ENCODE data around the gene KAT14. TPM values are rescaled to one million over a fixed set of nuclear protein-coding genes. Genes with fewer than 3 reads are reported as not detected.

The KAT14 gene
- total and polyA plus RNA-seq, 4 donors: 4.7 to 11.8 (median 6.7) TPM

GRCh38 chr20:18138639-18139583 lies 1.2 kb downstream of the KAT14 start:
- H3K27ac ChIP-seq (ENCODE audit: low read depth in 1 of 2, low read length in 2 of 2): no peak overlapping the region
- intact Hi-C loops (cut with DNase I): loop anchor here (5.0 to 10.0 kb wide), 2 partner anchors 146 to 148 kb away; partner anchors contain the start of gene ZNF133 (in 2 of the 2)

DNA sequence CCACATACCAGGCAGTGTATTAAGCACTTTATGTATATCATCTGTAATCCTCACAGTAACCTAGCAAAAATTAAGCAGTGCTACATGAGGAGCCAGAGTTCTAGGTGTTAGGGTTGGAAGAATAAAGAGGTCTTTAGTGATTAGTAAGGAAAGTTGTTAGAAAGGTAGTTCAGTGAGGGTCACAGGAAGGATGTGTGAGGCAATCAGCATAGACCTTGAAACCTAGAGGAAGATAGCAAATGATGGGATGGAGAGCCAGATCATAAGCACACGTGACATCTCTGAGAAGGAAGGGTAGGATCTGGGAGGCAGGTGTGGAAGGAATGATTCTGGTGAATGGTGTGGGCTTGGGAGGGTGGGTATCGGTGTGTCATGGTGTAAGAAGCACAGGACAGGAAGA lies 2.2 kb downstream of the KAT14 start:
- Histone ChIP-seq H3K27ac (ENCODE audit: low read depth in 1 of 2, low read length in 2 of 2) (no peak overlapping the region), H3K36me3 (ENCODE audit: control insufficient read depth in 1 of 2, insufficient read depth in 2 of 2, low read length in 1 of 2) (peaks cover 0 to 5% of the 10 kb centered on the region in 2 donors), H3K27me3 (ENCODE audit: control insufficient read depth in 1 of 2, insufficient read depth in 2 of 2, low read length in 1 of 2) (no peaks in the 10 kb centered on the region), H3K4me3 (ENCODE audit: low read length in 2 of 2) (no peak overlapping the region), H3K9me3 (ENCODE audit: control insufficient read depth, low read length) (no peaks in the 10 kb centered on the region), H3K4me1 (ENCODE audit: control insufficient read depth in 1 of 2, insufficient read depth in 2 of 2, low read length in 2 of 2) (peaks cover 0 to 12% of the 10 kb centered on the region in 2 donors)
- no peak for DNase-seq
- intact Hi-C loops (cut with DNase I): loop anchor here (5.0 to 10.0 kb wide), 2 partner anchors 145 to 147 kb away; partner anchors contain the start of gene ZNF133 (in 2 of the 2)
- no peak for ATAC-seq (ENCODE audit: low FRiP score)
- 94 to 95% methylated on average over 2 of the region's 2 CpGs for WGBS, 2 donors

More at GRCh38 chr20:18138639-18139583, 1.2 kb downstream of the KAT14 start:
- Histone ChIP-seq H3K4me1 (ENCODE audit: control insufficient read depth in 1 of 2, insufficient read depth in 2 of 2, low read length in 2 of 2) (peaks cover 0 to 12% of the 10 kb centered on the region in 2 donors), H3K9me3 (ENCODE audit: control insufficient read depth, low read length) (no peaks in the 10 kb centered on the region), H3K36me3 (ENCODE audit: control insufficient read depth in 1 of 2, insufficient read depth in 2 of 2, low read length in 1 of 2) (peaks cover 0 to 4% of the 10 kb centered on the region in 2 donors), H3K27me3 (ENCODE audit: control insufficient read depth in 1 of 2, insufficient read depth in 2 of 2, low read length in 1 of 2) (no peaks in the 10 kb centered on the region), H3K4me3 (ENCODE audit: low read length in 2 of 2) (peak overlapping the region; percentile 88 to 100)
- ATAC-seq (ENCODE audit: low FRiP score) (no peak), DNase-seq (no peak)
- WGBS, 2 donors: 29 to 30% methylated on average over 7 of the region's 7 CpGs

- Histone ChIP-seq H3K9me3 (ENCODE audit: control insufficient read depth, low read length) (no peaks in the 10 kb centered on the region), H3K36me3 (ENCODE audit: control insufficient read depth in 1 of 2, insufficient read depth in 2 of 2, low read length in 1 of 2) (peaks cover 0 to 5% of the 10 kb centered on the region in 2 donors), H3K4me1 (ENCODE audit: control insufficient read depth in 1 of 2, insufficient read depth in 2 of 2, low read length in 2 of 2) (peaks cover 0 to 4% of the 10 kb centered on the region in 2 donors), H3K27ac (ENCODE audit: low read depth in 1 of 2, low read length in 2 of 2) (no peak overlapping the region), H3K27me3 (ENCODE audit: control insufficient read depth in 1 of 2, insufficient read depth in 2 of 2, low read length in 1 of 2) (no peaks in the 10 kb centered on the region), H3K4me3 (ENCODE audit: low read length in 2 of 2) (no peak overlapping the region)
- intact Hi-C loops (cut with DNase I): no loop called here
- 95% methylated on average over 1 of the region's 1 CpG for WGBS, 2 donors
- DNase-seq: no peak
- no peak for ATAC-seq (ENCODE audit: low FRiP score)
Observed at GRCh38 chr20:18144541-18145099, 7.0 kb downstream of the KAT14 start.

GRCh38 chr20:18154342-18154741 lies 16.7 kb downstream of the KAT14 start:
- H3K9me3 ChIP-seq (ENCODE audit: control insufficient read depth, low read length): no peaks in the 10 kb centered on the region
- no peak for DNase-seq
- no peak for ATAC-seq (ENCODE audit: low FRiP score)
- no peak overlapping the region for H3K4me3 ChIP-seq (ENCODE audit: low read length in 2 of 2)
- 95 to 97% methylated on average over 9 of the region's 9 CpGs for WGBS, 2 donors
- no peaks in the 10 kb centered on the region for H3K4me1 ChIP-seq (ENCODE audit: control insufficient read depth in 1 of 2, insufficient read depth in 2 of 2, low read length in 2 of 2)
- no peaks in the 10 kb centered on the region for H3K27me3 ChIP-seq (ENCODE audit: control insufficient read depth in 1 of 2, insufficient read depth in 2 of 2, low read length in 1 of 2)
- H3K27ac ChIP-seq (ENCODE audit: low read depth in 1 of 2, low read length in 2 of 2): no peak overlapping the region
- H3K36me3 ChIP-seq (ENCODE audit: control insufficient read depth in 1 of 2, insufficient read depth in 2 of 2, low read length in 1 of 2): peaks cover 0 to 5% of the 10 kb centered on the region in 2 donors
- intact Hi-C loops (cut with DNase I): no loop called here

GRCh38 chr20:18156045-18156444 lies 18.4 kb downstream of the KAT14 start:
- 95 to 97% methylated on average over 4 of the region's 4 CpGs for WGBS, 2 donors

DNA sequence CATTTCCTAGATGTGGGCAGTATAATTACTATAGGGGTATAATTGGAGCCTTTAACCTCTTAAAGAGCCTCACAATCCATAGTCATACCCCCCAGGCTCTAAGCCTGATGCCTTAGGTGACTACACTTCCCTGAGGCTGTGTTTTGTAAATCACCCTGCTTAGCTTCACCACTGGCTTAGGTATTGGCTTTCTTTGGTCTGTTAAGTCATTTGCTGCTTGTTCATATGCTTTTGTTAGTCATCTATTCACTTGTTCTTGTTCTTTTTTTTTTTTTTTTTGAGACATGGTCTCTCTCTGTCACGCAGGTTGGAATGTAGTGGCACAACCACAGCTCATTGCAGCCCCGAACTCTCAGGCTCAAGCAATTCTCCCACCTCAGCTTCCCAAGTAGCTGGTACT lies 26.7 kb downstream of the KAT14 start:
- DNase-seq (no peak), ATAC-seq (ENCODE audit: low FRiP score) (no peak)
- intact Hi-C loops (cut with DNase I): no loop called here
- peaks cover 0 to 10% of the 10 kb centered on the region in 2 donors for H3K36me3 ChIP-seq (ENCODE audit: control insufficient read depth in 1 of 2, insufficient read depth in 2 of 2, low read length in 1 of 2)
- 61 to 68% methylated on average over 2 of the region's 2 CpGs for WGBS, 2 donors
- peaks cover 3% of the 10 kb centered on the region in 2 donors for H3K4me1 ChIP-seq (ENCODE audit: control insufficient read depth in 1 of 2, insufficient read depth in 2 of 2, low read length in 2 of 2)
- H3K27me3 ChIP-seq (ENCODE audit: control insufficient read depth in 1 of 2, insufficient read depth in 2 of 2, low read length in 1 of 2): no peaks in the 10 kb centered on the region
- H3K9me3 ChIP-seq (ENCODE audit: control insufficient read depth, low read length): no peaks in the 10 kb centered on the region
- H3K27ac ChIP-seq (ENCODE audit: low read depth in 1 of 2, low read length in 2 of 2): no peak overlapping the region
- no peak overlapping the region for H3K4me3 ChIP-seq (ENCODE audit: low read length in 2 of 2)

More at GRCh38 chr20:18156045-18156444, 18.4 kb downstream of the KAT14 start:
- no peak for ATAC-seq (ENCODE audit: low FRiP score)
- DNase-seq: no peak
- intact Hi-C loops (cut with DNase I): no loop called here
- no peak overlapping the region for H3K4me3 ChIP-seq (ENCODE audit: low read length in 2 of 2)
- H3K9me3 ChIP-seq (ENCODE audit: control insufficient read depth, low read length): no peaks in the 10 kb centered on the region
- H3K27me3 ChIP-seq (ENCODE audit: control insufficient read depth in 1 of 2, insufficient read depth in 2 of 2, low read length in 1 of 2): no peaks in the 10 kb centered on the region
- H3K36me3 ChIP-seq (ENCODE audit: control insufficient read depth in 1 of 2, insufficient read depth in 2 of 2, low read length in 1 of 2): peaks cover 0 to 4% of the 10 kb centered on the region in 2 donors
- H3K4me1 ChIP-seq (ENCODE audit: control insufficient read depth in 1 of 2, insufficient read depth in 2 of 2, low read length in 2 of 2): no peaks in the 10 kb centered on the region
- H3K27ac ChIP-seq (ENCODE audit: low read depth in 1 of 2, low read length in 2 of 2): no peak overlapping the region

DNA sequence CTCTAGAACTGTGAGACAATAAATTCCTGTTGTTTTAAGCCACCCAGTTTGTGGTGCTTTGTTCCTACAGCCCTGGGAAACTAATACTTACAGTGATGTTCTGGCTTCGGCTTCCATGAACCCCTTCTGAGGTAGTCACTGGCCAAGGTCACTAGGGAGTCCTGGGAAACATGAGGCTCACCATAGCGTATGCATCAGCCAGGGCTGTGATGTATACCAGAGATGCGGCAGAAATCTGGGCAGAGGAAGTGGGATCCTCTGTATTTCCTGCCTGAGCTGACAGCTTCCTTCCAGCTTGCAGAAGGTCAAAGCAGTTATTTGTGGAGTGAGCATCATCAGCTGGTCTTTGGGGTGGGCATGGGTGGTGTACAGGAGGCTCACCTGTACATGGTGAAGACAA lies 27.9 kb downstream of the KAT14 start:
- intact Hi-C loops (cut with DNase I): no loop called here
- peaks cover 0 to 10% of the 10 kb centered on the region in 2 donors for H3K36me3 ChIP-seq (ENCODE audit: control insufficient read depth in 1 of 2, insufficient read depth in 2 of 2, low read length in 1 of 2)
- H3K4me3 ChIP-seq (ENCODE audit: low read length in 2 of 2): no peak overlapping the region
- ATAC-seq (ENCODE audit: low FRiP score) (no peak), DNase-seq (no peak)
- H3K27me3 ChIP-seq (ENCODE audit: control insufficient read depth in 1 of 2, insufficient read depth in 2 of 2, low read length in 1 of 2): no peaks in the 10 kb centered on the region
- H3K9me3 ChIP-seq (ENCODE audit: control insufficient read depth, low read length): no peaks in the 10 kb centered on the region
- peaks cover 3% of the 10 kb centered on the region in 2 donors for H3K4me1 ChIP-seq (ENCODE audit: control insufficient read depth in 1 of 2, insufficient read depth in 2 of 2, low read length in 2 of 2)
- H3K27ac ChIP-seq (ENCODE audit: low read depth in 1 of 2, low read length in 2 of 2): no peak overlapping the region
- 76 to 81% methylated on average over 3 of the region's 3 CpGs for WGBS, 2 donors

- H3K36me3 ChIP-seq (ENCODE audit: control insufficient read depth in 1 of 2, insufficient read depth in 2 of 2, low read length in 1 of 2): peaks cover 0 to 10% of the 10 kb centered on the region in 2 donors
- ATAC-seq (ENCODE audit: low FRiP score): no peak
Observed at GRCh38 chr20:18166241-18166881, 28.7 kb downstream of the KAT14 start.

More at GRCh38 chr20:18166241-18166881, 28.7 kb downstream of the KAT14 start:
- 62 to 71% methylated on average over 5 of the region's 5 CpGs for WGBS, 2 donors
- H3K27me3 ChIP-seq (ENCODE audit: control insufficient read depth in 1 of 2, insufficient read depth in 2 of 2, low read length in 1 of 2): no peaks in the 10 kb centered on the region
- H3K9me3 ChIP-seq (ENCODE audit: control insufficient read depth, low read length): no peaks in the 10 kb centered on the region
- intact Hi-C loops (cut with DNase I): no loop called here
- H3K27ac ChIP-seq (ENCODE audit: low read depth in 1 of 2, low read length in 2 of 2): no peak overlapping the region
- H3K4me3 ChIP-seq (ENCODE audit: low read length in 2 of 2): no peak overlapping the region
- no peak for DNase-seq
- peaks cover 3% of the 10 kb centered on the region in 2 donors for H3K4me1 ChIP-seq (ENCODE audit: control insufficient read depth in 1 of 2, insufficient read depth in 2 of 2, low read length in 2 of 2)

All from aorta (tissue), 5 donors.